B cell (primary cell): Measurements from ENCODE around the gene MEGF11.

ENCODE experiments used
- EZH2 ChIP-seq: IDR thresholded peaks from 2 replicates; pipeline ENCODE4 v1.6.1; 2012; ENCODE audit warnings: borderline replicate concordance, low read depth, mild to moderate bottlenecking, moderate library complexity, low read length; ENCODE audit not compliant: insufficient read depth, poor library complexity, severe bottlenecking
- TF ChIP-seq, protein P1 (sequence below): fragments of 200-600 bp; IDR thresholded peaks from one replicate; pipeline ENCODE4 v1.8.0; 2022; ENCODE audit warnings: antibody characterized with exemption, mild to moderate bottlenecking

DNA sequence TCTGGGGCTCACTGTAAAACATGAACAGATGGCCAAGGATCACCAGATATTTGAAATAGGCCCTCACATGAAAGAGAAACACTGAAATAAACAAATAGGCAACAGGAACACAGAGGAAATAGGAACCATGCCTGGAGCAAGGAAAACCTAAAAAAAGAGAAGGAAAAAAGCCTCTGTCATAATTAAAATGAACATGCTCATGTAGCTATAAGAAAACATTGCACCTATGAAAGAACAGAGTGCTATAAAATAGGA lies 281.9 kb downstream of the MEGF11 start:
- TF ChIP-seq, protein P1, sequence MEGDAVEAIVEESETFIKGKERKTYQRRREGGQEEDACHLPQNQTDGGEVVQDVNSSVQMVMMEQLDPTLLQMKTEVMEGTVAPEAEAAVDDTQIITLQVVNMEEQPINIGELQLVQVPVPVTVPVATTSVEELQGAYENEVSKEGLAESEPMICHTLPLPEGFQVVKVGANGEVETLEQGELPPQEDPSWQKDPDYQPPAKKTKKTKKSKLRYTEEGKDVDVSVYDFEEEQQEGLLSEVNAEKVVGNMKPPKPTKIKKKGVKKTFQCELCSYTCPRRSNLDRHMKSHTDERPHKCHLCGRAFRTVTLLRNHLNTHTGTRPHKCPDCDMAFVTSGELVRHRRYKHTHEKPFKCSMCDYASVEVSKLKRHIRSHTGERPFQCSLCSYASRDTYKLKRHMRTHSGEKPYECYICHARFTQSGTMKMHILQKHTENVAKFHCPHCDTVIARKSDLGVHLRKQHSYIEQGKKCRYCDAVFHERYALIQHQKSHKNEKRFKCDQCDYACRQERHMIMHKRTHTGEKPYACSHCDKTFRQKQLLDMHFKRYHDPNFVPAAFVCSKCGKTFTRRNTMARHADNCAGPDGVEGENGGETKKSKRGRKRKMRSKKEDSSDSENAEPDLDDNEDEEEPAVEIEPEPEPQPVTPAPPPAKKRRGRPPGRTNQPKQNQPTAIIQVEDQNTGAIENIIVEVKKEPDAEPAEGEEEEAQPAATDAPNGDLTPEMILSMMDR: no peak
- no peak for TF ChIP-seq EZH2
